IPS DF 4.7 (cell line): ENCODE results near the gene ZKSCAN1.

Experiments
- DNase-seq: peaks from one replicate; pipeline ENCODE4 v3.0.0-alpha.2; 2013; ENCODE audit warnings: low spot score; ENCODE audit errors: extremely low read depth

Gene ZKSCAN1

DNA sequence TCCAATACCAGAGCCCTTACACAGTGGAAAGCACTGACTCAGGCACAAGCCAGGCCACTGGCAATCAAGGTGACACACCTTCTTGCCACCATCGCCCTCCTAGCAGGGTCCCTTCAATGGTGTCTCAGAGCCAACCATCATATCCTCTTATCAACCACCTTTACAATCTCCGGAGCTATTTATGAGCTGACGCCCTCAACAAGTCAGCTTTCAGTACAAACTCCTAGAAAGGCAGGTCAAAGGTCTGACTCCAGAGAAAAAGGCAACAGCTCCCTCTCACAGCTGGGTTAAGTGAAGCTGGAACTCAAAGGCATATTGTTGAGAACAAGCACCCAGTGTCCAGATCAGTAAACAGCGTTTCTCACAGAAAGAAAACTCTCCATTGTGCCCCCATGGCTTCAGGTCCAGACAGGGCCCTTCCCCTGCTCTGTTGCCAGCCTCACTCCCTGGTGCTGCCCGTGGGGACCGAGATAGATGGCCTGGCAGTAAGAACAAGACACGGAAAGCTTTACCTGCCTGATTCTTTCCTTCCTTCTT lies 63.7 kb downstream of the ZKSCAN1 start:
- no peak for DNase-seq

- no peak for DNase-seq
Observed at GRCh38 chr7:100080907-100081534, 65.6 kb downstream of the ZKSCAN1 start.

GRCh38 chr7:100081535-100082102 lies 66.2 kb downstream of the ZKSCAN1 start, which contains the start of gene ZNF3:
Gene ZNF3 (minus strand): TSS chr7:100081723. CDS start chr7:100077357, 4,366 bp downstream.
- peak; percentile 97 for DNase-seq

DNA sequence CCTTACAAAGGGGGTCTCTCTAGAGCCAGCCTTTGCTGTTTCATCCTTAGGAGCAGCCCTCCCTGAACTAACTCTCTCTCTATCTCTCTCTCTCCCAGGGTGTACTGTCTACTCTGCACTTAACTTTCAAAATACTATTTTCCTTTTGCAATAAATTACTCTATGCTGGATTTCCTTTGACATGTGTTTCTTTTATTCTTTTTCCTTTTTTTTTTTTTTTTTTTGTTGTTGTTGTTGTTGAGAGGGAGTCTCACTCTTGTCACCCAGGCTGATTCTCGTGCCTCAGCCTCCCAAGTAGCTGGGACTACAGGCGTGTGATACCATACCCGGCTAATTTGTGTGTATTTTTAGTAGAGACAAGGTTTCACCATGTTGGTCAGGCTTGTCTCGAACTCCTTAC lies 67.6 kb downstream of the ZKSCAN1 start:
- DNase-seq = no peak

DNA sequence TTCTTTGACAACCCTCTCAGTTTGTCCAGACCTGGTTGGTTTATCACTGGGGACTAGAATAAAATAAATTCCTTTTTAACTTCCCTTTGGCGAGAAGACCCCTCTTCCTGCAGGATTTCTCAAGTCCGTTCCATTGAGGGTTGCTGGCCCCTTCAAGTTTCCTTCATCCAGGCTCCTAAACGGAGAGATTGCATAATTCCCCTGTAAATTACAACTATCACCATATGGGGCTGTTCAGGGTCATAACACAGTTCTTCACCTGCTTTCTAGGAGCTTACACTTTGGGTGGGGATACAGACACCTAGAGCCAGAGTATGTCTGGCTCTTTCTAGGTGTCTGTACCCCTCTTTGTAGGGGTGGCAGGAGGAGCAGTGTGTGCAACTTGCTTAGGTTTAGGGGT lies 70.1 kb downstream of the ZKSCAN1 start:
- DNase-seq = no peak

- no peak for DNase-seq
Observed at GRCh38 chr7:100087055-100087750, 71.8 kb downstream of the ZKSCAN1 start.

DNA sequence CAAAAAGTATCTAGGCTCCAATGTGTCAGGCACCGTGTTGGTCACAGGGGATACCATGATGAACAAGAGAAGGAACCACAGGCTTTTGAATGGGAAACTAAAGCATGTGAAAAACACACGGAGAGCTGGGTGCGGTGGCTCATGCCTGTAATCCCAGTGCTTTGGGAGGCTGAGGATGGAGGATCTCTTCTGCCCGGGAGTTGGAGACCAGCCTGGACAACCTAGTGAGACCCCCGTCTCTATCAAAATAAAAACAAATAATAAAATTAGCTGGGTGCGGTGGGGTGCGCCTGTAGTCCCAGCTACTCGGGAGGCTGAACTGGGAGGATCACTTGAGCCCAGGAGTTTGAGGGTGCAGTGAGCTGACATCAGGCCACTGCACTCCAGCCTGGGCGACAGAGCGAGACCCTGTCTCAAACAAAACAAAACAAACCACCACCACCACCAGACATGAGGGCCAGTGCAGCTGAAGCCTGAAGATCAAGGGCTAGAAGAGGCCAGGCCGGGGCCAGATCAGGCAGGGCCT lies 72.8 kb downstream of the ZKSCAN1 start:
- DNase-seq = no peak

DNA sequence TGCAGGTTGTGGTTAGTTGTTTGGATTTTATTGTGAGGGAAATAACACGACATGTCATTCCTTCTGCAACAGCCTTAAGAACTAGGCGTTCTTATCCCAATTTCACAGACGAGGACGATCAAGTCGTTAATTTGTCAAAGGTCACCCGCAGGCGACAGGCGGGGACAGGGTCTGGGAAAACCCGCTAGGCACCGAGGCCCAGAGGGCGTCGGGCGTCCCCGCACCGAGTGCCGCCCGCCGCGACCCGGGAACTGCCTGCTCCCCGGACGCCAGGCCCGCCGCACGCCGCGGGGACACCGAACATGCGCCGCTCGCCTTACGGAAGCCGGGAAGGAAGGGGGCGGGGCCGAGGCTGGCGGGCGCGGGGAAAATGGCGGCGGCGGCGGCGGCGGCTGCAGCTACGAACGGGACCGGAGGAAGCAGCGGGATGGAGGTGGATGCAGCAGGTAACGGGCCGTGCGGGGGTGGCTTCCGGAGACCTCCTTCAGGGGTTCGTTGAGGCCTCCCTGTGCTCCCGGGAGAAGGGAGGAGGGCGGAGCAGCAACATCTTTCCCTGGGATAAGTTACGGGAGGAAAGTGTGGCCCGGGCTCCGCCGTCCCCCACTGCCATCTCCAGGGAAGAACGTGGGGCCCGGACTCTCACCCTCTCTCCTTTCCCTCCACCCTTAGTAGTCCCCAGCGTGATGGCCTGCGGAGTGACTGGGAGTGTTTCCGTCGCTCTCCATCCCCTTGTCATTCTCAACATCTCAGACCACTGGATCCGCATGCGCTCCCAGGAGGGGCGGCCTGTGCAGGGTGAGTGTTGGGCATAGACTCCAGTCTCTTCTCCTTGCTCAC lies 73.4 kb downstream of the ZKSCAN1 start, which contains the start of gene COPS6:
Gene COPS6, plus strand, starts transcription at position 349 of the 837 bp plus-strand sequence. Its CDS starts 22 bp downstream, at position 371.
- no peak for DNase-seq

DNA sequence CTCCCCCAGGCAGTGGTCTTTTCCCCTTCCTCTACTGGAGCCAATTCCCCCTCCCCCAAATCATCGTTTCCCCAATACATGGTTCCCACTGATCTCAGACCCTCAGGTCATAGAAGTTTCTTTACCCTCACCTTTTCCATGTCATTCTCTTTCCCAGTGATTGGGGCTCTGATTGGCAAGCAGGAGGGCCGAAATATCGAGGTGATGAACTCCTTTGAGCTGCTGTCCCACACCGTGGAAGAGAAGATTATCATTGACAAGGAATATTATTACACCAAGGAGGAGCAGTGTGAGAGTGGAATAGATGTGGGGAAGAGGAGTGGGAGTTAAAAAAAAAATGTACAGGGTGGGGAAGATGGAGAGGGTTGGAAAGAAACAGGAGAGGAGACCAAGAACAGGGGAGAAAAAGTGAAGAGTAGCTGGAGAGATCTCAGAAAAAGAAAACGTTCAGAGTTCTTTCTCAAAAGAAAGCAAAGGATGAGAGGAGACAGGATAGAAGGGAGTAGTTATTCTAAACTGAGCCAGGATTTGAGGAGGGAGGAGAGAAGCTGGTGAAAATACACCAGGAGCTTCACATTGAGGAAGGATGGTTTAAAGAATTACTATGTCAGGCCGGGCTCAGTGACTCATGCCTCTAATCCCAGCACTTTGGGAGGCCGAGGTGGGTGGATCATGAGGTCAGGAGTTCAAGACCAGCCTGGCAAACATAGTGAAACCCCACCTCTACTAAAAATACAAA lies 74.2 kb downstream of the ZKSCAN1 start:
- no peak for DNase-seq

DNA sequence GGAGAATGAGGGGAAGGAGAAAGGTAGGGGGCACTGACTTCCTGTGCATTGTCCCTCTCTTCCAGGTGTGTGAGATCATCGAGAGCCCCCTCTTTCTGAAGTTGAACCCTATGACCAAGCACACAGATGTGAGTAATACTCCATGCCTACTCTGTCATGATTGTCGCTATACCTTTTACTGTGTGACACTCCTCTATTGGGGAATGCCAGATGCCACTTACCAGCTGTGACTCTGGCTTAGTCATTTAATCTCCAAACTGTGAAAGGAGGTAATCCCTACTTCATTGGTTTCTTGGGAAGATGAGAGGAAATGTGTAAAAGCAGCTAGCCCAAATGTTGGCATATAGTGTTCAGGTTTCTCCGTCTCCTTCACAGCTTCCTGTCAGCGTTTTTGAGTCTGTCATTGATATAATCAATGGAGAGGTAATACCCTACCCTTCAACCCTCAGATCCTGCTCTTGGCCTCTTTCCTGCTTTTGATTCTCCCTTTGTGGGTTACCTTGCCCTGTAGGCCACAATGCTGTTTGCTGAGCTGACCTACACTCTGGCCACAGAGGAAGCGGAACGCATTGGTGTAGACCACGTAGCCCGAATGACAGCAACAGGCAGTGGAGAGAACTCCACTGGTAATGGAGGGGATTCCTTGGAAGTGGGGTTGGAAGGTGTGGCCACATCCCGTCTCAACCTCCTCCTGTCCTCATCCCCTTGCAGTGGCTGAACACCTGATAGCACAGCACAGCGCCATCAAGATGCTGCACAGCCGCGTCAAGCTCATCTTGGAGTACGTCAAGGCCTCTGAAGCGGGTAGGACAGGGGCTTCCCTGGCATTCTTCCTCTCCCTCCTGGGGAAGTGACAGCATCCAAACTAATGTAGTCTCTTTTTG lies 75.4 kb downstream of the ZKSCAN1 start:
- no peak for DNase-seq
